Measurements from ENCODE around the gene PDLIM4. TPM values are rescaled to one million over a fixed set of nuclear protein-coding genes. Genes with fewer than 3 reads are reported as not detected.
A peak's percentile ranks its signal among the peaks of the same experiment; 100 is the strongest.

PDLIM4 gene
- total RNA-seq, 1 donor from 2014 or later = 2.0 TPM

DNA sequence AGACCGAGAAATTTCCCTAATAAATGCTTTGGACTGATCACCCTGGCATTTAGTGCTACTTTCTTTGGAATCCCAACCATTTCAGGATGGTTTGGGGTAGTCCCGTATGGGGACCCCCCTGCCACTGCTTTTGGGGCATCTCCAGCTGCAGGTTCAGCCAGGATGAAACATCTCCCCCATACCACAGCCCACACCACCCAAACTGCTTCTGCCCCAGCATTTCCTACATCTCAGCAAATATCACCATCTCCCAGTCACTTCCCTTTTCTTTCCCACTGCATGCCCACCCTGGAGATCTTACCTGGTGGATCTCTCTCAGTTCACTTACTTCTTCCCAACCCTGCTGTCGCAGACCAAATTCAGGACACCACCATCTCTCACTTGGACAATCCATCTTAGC, 25.0 kb upstream of the PDLIM4 start:
- DNase-seq (ENCODE audit: low spot score) = no peak
- H3K27ac Mint-ChIP-seq = no peak overlapping the region
- peaks cover 11% of the 10 kb centered on the region for H3K27me3 Mint-ChIP-seq (ENCODE audit: insufficient read depth)
- no peaks in the 10 kb centered on the region for H3K9me3 Mint-ChIP-seq
- H3K4me3 Mint-ChIP-seq = no peak overlapping the region
- intact Hi-C loops (cut with micrococcal nuclease) = no loop called here
- peaks cover 8% of the 10 kb centered on the region for H3K36me3 Mint-ChIP-seq (ENCODE audit: low read depth)
- peaks cover 28% of the 10 kb centered on the region for H3K4me1 Mint-ChIP-seq (ENCODE audit: low read depth)

DNA sequence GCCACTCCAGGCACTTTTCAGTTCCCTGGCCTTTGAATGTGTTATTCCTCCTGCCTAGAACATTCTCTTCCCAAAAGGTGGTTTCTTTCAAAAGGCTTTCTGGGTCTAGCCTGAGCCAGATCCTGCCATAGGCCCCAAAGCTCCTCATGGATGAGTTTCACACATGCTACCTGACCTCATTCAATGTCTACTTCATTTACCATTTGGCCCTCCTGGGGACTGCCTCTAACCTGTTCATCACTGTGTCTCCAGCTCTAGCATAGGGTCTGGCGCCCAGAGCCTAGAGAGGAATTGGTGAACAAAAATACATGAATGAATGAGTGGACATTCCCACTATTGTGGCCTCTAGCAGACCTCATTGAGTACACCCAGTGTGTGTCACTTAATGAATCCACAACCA, 24.4 kb upstream of the PDLIM4 start:
- Mint-ChIP-seq H3K9me3 (no peaks in the 10 kb centered on the region), H3K27me3 (ENCODE audit: insufficient read depth) (peaks cover 11% of the 10 kb centered on the region), H3K27ac (no peak overlapping the region), H3K36me3 (ENCODE audit: low read depth) (peaks cover 8% of the 10 kb centered on the region), H3K4me1 (ENCODE audit: low read depth) (peaks cover 30% of the 10 kb centered on the region), H3K4me3 (no peak overlapping the region)
- DNase-seq (ENCODE audit: low spot score) = no peak
- intact Hi-C loops (cut with micrococcal nuclease) = no loop called here

DNA sequence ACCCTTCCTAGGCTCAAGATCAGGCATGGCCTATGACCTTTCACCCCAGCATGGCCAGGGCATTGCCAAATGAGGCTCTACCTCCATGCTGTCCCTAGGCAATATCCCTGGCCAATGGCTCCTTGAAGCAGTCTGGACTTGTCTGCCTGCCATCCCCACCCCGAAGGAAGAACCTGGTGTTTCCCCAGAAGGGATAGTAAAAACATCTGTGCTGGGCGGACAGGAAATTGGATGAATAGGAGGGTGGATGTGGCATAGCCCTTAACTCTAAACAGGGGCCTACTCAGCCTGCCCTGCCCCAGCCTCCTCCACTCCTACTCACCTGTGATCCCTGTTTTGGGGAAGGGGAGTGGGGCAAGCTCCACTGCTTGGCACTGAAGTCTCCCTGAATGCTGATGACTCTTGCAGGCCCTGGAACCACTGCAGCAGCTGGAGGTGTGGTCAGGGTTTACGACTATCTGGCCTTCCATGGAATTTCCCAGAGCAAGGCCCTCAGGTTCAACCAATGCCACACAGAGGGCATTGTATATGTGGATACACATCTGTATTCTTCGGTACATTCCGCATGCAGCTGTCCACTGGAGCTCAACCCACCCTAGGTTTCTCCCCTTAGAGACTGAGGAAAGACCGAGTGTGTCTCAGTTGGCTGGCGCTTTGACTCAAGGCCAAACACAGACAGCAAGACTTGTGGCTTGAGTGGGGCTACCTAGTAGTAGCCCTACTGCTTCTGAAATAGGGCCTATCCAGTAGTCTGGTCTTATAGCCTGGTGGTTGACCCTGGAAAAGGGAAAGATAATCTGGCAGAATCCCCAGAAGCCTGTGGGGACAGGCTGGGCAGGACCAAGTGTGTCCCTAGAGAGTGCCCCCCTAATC, 23.4 kb upstream of the PDLIM4 start:
- no peak for DNase-seq (ENCODE audit: low spot score)
- Mint-ChIP-seq H3K4me1 (ENCODE audit: low read depth) (peaks cover 28% of the 10 kb centered on the region), H3K27ac (no peak overlapping the region), H3K4me3 (no peak overlapping the region), H3K9me3 (no peaks in the 10 kb centered on the region), H3K36me3 (ENCODE audit: low read depth) (peaks cover 6% of the 10 kb centered on the region), H3K27me3 (ENCODE audit: insufficient read depth) (peaks cover 8% of the 10 kb centered on the region)
- intact Hi-C loops (cut with micrococcal nuclease) = no loop called here

DNA sequence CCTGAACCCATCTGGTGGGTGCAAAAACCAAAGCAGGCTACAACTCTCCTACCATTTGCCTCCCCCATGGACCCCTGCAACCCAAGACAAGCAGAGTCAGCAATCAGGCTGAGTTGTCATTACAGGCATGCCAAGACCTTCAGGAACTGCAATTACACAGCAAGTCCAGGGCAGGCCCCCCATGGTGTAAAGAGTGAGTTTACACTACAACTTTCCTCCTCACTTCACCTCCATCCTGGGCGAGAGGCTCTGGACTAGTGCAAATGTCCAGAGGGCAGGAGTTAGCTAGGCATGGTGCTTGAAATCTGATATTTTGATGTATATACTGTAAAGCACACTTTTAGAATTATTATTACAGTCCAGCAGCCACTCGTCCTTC, 22.8 kb upstream of the PDLIM4 start:
- H3K27me3 Mint-ChIP-seq (ENCODE audit: insufficient read depth) = peaks cover 6% of the 10 kb centered on the region
- H3K9me3 Mint-ChIP-seq = no peaks in the 10 kb centered on the region
- H3K4me3 Mint-ChIP-seq = no peak overlapping the region
- H3K36me3 Mint-ChIP-seq (ENCODE audit: low read depth) = peaks cover 3% of the 10 kb centered on the region
- DNase-seq (ENCODE audit: low spot score) = no peak
- no peak overlapping the region for H3K27ac Mint-ChIP-seq
- intact Hi-C loops (cut with micrococcal nuclease) = loop anchor here (5.0 kb wide), 1 partner anchor 58 kb away; the partner anchor contains the start of gene SLC22A4
- peaks cover 21% of the 10 kb centered on the region for H3K4me1 Mint-ChIP-seq (ENCODE audit: low read depth)

DNA sequence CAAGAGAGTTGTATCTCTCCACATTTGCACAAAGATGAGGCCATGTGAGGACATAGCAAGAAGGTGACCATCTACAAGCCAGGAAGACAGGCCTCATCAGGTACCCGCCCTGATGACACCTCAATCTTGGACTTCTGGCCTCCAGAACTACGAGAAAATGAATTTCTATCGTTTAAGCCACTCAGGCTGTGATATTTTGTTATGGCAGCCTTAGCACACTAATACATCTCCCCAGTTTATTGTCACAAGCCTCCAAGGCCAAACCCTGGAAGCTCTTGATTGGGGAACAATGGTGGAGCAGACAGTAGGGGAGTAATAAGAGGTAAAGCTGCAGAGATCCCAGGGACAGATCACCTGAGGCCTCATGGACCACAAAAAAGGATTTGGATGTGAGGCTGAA, 22.2 kb upstream of the PDLIM4 start:
- peaks cover 17% of the 10 kb centered on the region for H3K4me1 Mint-ChIP-seq (ENCODE audit: low read depth)
- intact Hi-C loops (cut with micrococcal nuclease) = loop anchor here (5.0 kb wide), 1 partner anchor 57 kb away; the partner anchor contains the start of gene SLC22A4
- H3K36me3 Mint-ChIP-seq (ENCODE audit: low read depth) = no peaks in the 10 kb centered on the region
- H3K9me3 Mint-ChIP-seq = no peaks in the 10 kb centered on the region
- peaks cover 2% of the 10 kb centered on the region for H3K27me3 Mint-ChIP-seq (ENCODE audit: insufficient read depth)
- DNase-seq (ENCODE audit: low spot score) = no peak
- H3K27ac Mint-ChIP-seq = no peak overlapping the region
- H3K4me3 Mint-ChIP-seq = no peak overlapping the region

DNA sequence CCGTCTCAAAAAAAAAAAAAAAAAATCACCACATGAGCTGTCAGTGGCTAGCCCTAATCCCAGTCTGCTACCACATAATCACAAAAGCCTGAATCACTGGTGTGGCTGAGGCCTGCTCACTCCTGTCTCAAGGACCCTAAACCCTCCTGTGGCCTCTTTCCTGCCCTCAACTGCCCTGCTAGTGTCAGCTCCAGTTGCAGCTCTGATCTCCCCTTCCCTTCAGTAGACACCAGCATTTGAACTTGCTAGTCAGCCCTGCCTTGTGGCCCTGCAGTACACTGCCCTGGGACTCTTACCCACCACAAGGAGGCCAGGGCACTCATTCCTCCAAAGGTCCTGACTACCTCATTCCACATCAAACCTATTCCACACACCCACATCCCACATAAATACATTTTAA, 20.4 kb upstream of the PDLIM4 start:
- Mint-ChIP-seq H3K27me3 (ENCODE audit: insufficient read depth) (peaks cover 2% of the 10 kb centered on the region), H3K27ac (peak overlapping the region; percentile 21), H3K4me1 (ENCODE audit: low read depth) (peaks cover 6% of the 10 kb centered on the region), H3K4me3 (no peak overlapping the region), H3K9me3 (no peaks in the 10 kb centered on the region), H3K36me3 (ENCODE audit: low read depth) (no peaks in the 10 kb centered on the region)
- intact Hi-C loops (cut with micrococcal nuclease) = loop anchor here (5.0 kb wide), 1 partner anchor 55 kb away; the partner anchor contains the start of gene SLC22A4
- no peak for DNase-seq (ENCODE audit: low spot score)

DNA sequence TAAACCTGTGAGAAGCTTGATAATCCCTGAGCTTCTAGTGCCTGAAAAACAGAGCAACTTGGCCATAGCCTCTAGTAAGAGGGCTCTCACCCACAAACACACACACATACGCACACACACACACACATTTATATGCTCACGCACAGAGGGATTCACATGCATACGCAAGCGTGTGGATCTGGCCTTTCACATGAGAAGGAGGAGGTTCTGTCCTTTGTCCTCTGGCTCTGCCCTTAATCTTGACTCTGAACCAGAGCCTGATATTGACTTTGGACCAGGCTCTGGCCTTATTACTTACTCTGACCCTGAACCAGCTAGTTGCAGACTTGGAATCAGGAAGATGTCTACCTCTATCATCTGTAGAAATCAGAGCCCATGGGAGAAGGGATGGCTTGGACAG, 19.8 kb upstream of the PDLIM4 start:
- H3K4me3 Mint-ChIP-seq = no peak overlapping the region
- H3K4me1 Mint-ChIP-seq (ENCODE audit: low read depth) = peaks cover 6% of the 10 kb centered on the region
- H3K36me3 Mint-ChIP-seq (ENCODE audit: low read depth) = no peaks in the 10 kb centered on the region
- intact Hi-C loops (cut with micrococcal nuclease) = loop anchor here (1.0 to 5.0 kb wide), 4 partner anchors 55 to 264 kb away; partner anchors contain the start of genes SLC22A4 and SLC22A5
- no peaks in the 10 kb centered on the region for H3K9me3 Mint-ChIP-seq
- no peak for DNase-seq (ENCODE audit: low spot score)
- H3K27ac Mint-ChIP-seq = no peak overlapping the region
- H3K27me3 Mint-ChIP-seq (ENCODE audit: insufficient read depth) = peaks cover 2% of the 10 kb centered on the region

DNA sequence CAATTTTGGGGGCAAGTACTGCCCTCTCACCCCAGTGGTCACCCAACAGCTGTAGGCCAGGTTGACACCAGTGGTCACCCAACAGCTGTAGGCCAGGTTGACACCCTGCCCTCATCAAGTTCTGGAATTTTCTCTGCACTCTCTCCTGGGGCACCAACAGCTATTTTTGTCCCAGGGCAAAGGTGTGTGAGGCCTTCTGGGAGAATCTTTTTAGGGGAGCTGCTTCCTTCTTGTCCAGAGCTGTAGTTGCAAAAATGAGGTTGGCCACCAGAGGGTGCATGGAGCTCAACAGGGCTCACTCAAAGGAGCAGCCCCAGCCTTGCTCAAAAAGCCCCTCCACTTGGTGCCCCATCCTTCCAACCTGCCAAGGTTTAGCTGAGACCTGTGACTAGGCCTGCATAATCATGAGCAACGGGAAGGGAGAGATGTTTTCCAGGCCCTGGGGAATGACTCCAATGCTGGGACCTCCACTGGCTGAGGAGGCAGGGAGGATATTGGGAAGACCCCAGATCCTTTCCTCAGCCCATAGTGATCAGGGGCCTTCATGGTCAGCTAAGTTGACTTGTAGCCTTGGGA, 19.2 kb upstream of the PDLIM4 start:
- peaks cover 6% of the 10 kb centered on the region for H3K9me3 Mint-ChIP-seq
- intact Hi-C loops (cut with micrococcal nuclease) = loop anchor here (1.0 to 5.0 kb wide), 4 partner anchors 54 to 263 kb away; partner anchors contain the start of genes SLC22A4 and SLC22A5
- peaks cover 6% of the 10 kb centered on the region for H3K4me1 Mint-ChIP-seq (ENCODE audit: low read depth)
- no peaks in the 10 kb centered on the region for H3K36me3 Mint-ChIP-seq (ENCODE audit: low read depth)
- no peak overlapping the region for H3K4me3 Mint-ChIP-seq
- H3K27ac Mint-ChIP-seq = no peak overlapping the region
- peak; percentile 59 for DNase-seq (ENCODE audit: low spot score)
- H3K27me3 Mint-ChIP-seq (ENCODE audit: insufficient read depth) = peaks cover 4% of the 10 kb centered on the region

DNA sequence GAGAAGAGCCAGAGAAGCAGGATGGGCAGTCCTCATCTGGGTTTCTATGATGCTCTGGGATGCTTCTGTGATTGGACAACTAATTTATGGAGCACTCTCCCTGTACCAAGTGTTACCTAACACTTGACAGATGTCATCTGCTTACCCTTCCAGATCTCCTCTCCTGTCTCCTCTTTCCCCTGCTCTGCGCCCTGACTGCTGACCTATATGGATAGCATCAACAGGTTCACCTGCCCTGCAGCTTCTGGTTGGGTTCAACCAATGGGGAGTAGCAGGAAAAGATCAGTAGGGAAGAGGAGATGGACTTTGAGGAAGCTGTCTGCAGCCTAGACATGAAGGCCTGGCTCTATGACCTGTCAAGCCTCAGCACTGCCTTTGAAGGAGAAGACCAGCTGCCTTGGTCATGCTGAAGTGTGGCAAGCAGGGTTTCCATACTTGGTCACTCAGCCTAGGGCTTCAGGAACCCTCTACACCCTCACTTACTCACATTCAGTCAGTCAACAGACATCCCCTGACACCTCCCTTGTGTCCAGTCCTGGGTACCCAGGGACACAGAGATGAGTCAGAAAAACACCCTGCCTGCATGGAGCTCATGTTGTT, 18.5 kb upstream of the PDLIM4 start:
- intact Hi-C loops (cut with micrococcal nuclease) = loop anchor here (1.0 to 5.0 kb wide), 4 partner anchors 53 to 262 kb away; partner anchors contain the start of genes SLC22A4 and SLC22A5
- H3K27ac Mint-ChIP-seq = no peak overlapping the region
- H3K27me3 Mint-ChIP-seq (ENCODE audit: insufficient read depth) = peaks cover 6% of the 10 kb centered on the region
- peaks cover 10% of the 10 kb centered on the region for H3K9me3 Mint-ChIP-seq
- peaks cover 2% of the 10 kb centered on the region for H3K36me3 Mint-ChIP-seq (ENCODE audit: low read depth)
- H3K4me1 Mint-ChIP-seq (ENCODE audit: low read depth) = peaks cover 6% of the 10 kb centered on the region
- H3K4me3 Mint-ChIP-seq = no peak overlapping the region
- DNase-seq (ENCODE audit: low spot score) = no peak

DNA sequence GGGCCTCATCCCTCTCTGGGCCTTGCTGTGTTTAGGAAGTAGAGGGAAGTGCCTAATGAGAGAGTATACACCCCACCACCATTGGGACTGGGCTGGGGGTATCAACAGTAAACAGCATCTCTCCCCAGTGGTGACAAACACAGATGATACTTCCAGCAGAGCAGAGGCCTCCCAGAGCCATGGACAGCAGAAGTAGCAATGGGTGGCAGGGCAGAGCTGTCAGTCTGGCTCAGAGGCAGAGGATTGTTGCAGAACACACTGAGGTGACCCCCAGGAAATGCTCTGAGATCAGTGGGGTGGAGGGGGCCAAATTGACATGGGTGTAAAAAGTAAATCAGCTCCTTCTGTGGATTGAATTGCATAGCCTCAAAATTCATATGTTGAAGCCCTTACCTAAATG, 17.7 kb upstream of the PDLIM4 start:
- intact Hi-C loops (cut with micrococcal nuclease) = loop anchor here (2.0 to 5.0 kb wide), 2 partner anchors 53 to 129 kb away; partner anchors contain the start of genes SLC22A4 and SLC22A5
- peaks cover 18% of the 10 kb centered on the region for H3K9me3 Mint-ChIP-seq
- peaks cover 5% of the 10 kb centered on the region for H3K36me3 Mint-ChIP-seq (ENCODE audit: low read depth)
- peaks cover 6% of the 10 kb centered on the region for H3K4me1 Mint-ChIP-seq (ENCODE audit: low read depth)
- H3K4me3 Mint-ChIP-seq = no peak overlapping the region
- H3K27me3 Mint-ChIP-seq (ENCODE audit: insufficient read depth) = peaks cover 10% of the 10 kb centered on the region
- no peak overlapping the region for H3K27ac Mint-ChIP-seq
- DNase-seq (ENCODE audit: low spot score) = no peak

DNA sequence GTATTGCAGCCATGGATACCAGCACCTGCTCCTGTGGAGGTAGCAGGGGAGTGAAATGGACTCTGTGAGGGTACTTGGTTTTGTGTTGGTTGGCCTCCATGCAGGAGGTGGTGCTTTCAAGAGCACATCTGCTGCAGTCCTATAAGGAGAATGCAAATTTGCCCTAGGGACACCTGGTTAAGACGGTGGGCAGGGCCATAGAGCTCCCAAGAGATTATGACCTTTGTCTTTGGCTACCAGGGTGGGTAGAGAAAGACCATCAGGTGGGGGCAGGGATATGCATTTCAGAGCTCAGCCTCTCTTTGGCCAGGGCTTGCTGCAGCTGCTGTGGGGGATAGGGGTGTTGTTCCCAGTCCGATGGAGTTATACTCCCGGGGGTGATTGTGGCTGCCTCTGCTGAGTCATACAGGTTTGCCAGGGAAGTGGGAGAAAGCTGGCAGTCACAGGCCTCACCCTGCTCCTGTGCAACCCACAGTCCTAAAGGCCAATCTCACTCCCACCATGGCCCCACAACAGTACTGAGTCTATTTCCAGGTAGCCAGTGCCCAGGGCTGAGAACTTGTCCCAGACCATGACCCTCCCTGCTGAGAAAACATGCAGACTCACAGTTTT, 14.0 kb upstream of the PDLIM4 start:
- DNase-seq (ENCODE audit: low spot score) = no peak
- H3K27ac Mint-ChIP-seq = no peak overlapping the region
- H3K4me1 Mint-ChIP-seq (ENCODE audit: low read depth) = no peaks in the 10 kb centered on the region
- no peak overlapping the region for H3K4me3 Mint-ChIP-seq
- intact Hi-C loops (cut with micrococcal nuclease) = no loop called here
- peaks cover 6% of the 10 kb centered on the region for H3K36me3 Mint-ChIP-seq (ENCODE audit: low read depth)
- H3K27me3 Mint-ChIP-seq (ENCODE audit: insufficient read depth) = peaks cover 21% of the 10 kb centered on the region
- H3K9me3 Mint-ChIP-seq = peaks cover 39% of the 10 kb centered on the region

DNA sequence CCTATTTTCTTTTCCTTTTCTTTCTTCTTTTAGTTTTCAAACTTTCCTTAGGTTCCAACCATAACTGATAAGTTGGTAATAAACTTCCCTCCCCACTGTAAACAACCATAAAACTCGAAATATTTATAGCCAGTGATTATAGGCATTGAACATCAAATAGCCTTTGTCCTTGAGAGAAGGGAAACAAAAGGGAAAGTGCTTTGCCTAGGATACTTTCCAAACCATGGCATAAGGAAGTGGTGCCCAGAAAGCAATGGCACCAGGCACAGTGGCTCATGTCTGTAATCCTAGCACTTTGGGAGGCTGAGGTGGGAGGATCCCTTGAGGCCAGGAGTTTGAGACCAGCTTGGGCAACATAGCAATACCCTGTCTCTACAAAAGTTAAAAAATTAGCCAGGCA, 11.9 kb upstream of the PDLIM4 start:
- H3K27ac Mint-ChIP-seq = no peak overlapping the region
- H3K27me3 Mint-ChIP-seq (ENCODE audit: insufficient read depth) = peaks cover 23% of the 10 kb centered on the region
- no peak overlapping the region for H3K4me3 Mint-ChIP-seq
- no peaks in the 10 kb centered on the region for H3K4me1 Mint-ChIP-seq (ENCODE audit: low read depth)
- intact Hi-C loops (cut with micrococcal nuclease) = no loop called here
- peaks cover 6% of the 10 kb centered on the region for H3K36me3 Mint-ChIP-seq (ENCODE audit: low read depth)
- no peak for DNase-seq (ENCODE audit: low spot score)
- peaks cover 39% of the 10 kb centered on the region for H3K9me3 Mint-ChIP-seq

All from activated T-helper 1 cell treated with anti-CD3 and anti-CD28 coated beads, Interleukin-12 subunit alpha, Interleukin-12 subunit beta, Interleukin-2, Interleukin-4 antibody, amounts not matched to agents 30 ng/mL and 10 ng/mL and 1 ng/mL, durations not matched to agents 14 hours and 24 hours and 36 hours (primary cell).